ENCODE data around the gene HS2ST1. TPM values are rescaled to one million over a fixed set of nuclear protein-coding genes. Genes with fewer than 3 reads are reported as not detected.

The HS2ST1 gene
- total RNA-seq, 1 experiment from 2014 or later = 57.2 TPM

DNA sequence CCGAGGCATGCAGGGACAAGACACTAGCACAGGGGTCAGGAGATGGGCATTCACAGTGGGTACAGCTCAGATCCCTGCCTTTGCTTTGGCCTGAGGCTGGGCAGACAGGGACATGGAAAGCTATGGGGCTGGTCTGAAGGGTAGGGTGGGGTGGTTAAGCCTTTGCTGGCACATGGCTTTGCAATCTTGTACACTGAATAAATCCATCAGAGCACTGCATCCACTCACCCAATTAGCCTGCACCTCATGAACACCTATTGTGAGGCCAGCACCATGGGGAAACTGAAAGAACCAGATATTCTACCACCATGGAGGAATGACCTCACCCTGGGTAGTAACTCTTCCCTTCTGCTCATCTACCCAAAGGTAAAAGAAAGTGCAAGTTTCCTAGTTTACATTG lies 214.6 kb downstream of the HS2ST1 start:
- no TSS peak for BruUV-seq (replicated peaks)
- Histone ChIP-seq H3K9me3 (no peaks in the 10 kb centered on the region), H3K4me3 (ENCODE audit: low read depth, low read length) (no peak overlapping the region), H3K36me3 (ENCODE audit: control insufficient read depth, insufficient read depth, low read length) (no peaks in the 10 kb centered on the region), H3K4me1 (no peaks in the 10 kb centered on the region), H3K27me3 (replicated peaks; ENCODE audit: control insufficient read depth, insufficient read depth, low read length) (no peaks in the 10 kb centered on the region)
- TF ChIP-seq, protein P1, sequence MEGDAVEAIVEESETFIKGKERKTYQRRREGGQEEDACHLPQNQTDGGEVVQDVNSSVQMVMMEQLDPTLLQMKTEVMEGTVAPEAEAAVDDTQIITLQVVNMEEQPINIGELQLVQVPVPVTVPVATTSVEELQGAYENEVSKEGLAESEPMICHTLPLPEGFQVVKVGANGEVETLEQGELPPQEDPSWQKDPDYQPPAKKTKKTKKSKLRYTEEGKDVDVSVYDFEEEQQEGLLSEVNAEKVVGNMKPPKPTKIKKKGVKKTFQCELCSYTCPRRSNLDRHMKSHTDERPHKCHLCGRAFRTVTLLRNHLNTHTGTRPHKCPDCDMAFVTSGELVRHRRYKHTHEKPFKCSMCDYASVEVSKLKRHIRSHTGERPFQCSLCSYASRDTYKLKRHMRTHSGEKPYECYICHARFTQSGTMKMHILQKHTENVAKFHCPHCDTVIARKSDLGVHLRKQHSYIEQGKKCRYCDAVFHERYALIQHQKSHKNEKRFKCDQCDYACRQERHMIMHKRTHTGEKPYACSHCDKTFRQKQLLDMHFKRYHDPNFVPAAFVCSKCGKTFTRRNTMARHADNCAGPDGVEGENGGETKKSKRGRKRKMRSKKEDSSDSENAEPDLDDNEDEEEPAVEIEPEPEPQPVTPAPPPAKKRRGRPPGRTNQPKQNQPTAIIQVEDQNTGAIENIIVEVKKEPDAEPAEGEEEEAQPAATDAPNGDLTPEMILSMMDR (IDR thresholded peaks at IDR 0.05; ENCODE audit: insufficient read depth in 1 of 2, low read depth in 1 of 2, low read length in 1 of 2, severe bottlenecking in 1 of 2, unreplicated experiment in 1 of 2) = no peak
- intact Hi-C loops (cut with micrococcal nuclease; ENCODE audit: unreplicated experiment) = no loop called here
- Mint-ChIP-seq H3K4me3 (ENCODE audit: unreplicated experiment) (no peak overlapping the region), H3K27me3 (ENCODE audit: insufficient read depth, unreplicated experiment) (no peaks in the 10 kb centered on the region), H3K36me3 (ENCODE audit: insufficient read depth, unreplicated experiment) (no peaks in the 10 kb centered on the region), H3K4me1 (ENCODE audit: low read depth, unreplicated experiment) (no peaks in the 10 kb centered on the region), H3K27ac (ENCODE audit: unreplicated experiment) (no peak overlapping the region), H3K9me3 (ENCODE audit: unreplicated experiment) (no peaks in the 10 kb centered on the region)
- ChIA-PET POLR2A (no interaction called here), CTCF (interaction anchor here (0.8 kb wide), 1 partner anchor 31 kb away, joined by 3 read pairs; no protein-coding TSS in a partner anchor)
- DNase-seq = no peak

DNA sequence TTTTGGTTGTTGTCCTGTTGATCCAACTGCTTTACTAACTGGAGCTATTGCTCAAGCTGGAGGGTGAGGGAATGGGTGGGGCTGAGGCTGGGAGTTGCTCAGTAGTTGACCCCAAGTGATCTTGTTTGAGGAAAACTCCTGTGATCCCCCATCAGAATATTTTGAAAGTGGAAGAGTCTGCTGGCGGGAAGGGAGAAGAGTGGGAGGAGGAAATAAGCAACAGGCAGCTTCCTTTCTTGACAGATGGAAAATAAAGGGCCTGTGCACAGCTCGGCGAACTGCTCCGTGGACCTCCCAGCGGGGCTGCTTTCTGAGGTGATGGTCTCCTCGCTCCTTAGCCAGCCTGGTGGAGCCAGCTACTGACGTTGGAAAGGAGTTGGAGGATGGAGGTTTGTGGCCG lies 215.2 kb downstream of the HS2ST1 start:
- H3K27me3 Mint-ChIP-seq (ENCODE audit: insufficient read depth, unreplicated experiment) = no peaks in the 10 kb centered on the region
- no peaks in the 10 kb centered on the region for H3K27me3 ChIP-seq (replicated peaks; ENCODE audit: control insufficient read depth, insufficient read depth, low read length)
- no peaks in the 10 kb centered on the region for H3K9me3 Mint-ChIP-seq (ENCODE audit: unreplicated experiment)
- no peaks in the 10 kb centered on the region for H3K9me3 ChIP-seq
- TF ChIP-seq, protein P1 (IDR thresholded peaks at IDR 0.05; ENCODE audit: insufficient read depth in 1 of 2, low read depth in 1 of 2, low read length in 1 of 2, severe bottlenecking in 1 of 2, unreplicated experiment in 1 of 2) = no peak
- no peak overlapping the region for H3K4me3 Mint-ChIP-seq (ENCODE audit: unreplicated experiment)
- BruUV-seq (replicated peaks) = no TSS peak
- H3K4me1 Mint-ChIP-seq (ENCODE audit: low read depth, unreplicated experiment) = no peaks in the 10 kb centered on the region
- ChIA-PET POLR2A (no interaction called here), CTCF (no interaction called here)
- H3K4me3 ChIP-seq (ENCODE audit: low read depth, low read length) = no peak overlapping the region
- H3K4me1 ChIP-seq = no peaks in the 10 kb centered on the region
- intact Hi-C loops (cut with micrococcal nuclease; ENCODE audit: unreplicated experiment) = loop anchor here (2.0 kb wide), 1 partner anchor 161 kb away; no protein-coding TSS in a partner anchor
- H3K27ac Mint-ChIP-seq (ENCODE audit: unreplicated experiment) = no peak overlapping the region
- no peaks in the 10 kb centered on the region for H3K36me3 ChIP-seq (ENCODE audit: control insufficient read depth, insufficient read depth, low read length)
- no peaks in the 10 kb centered on the region for H3K36me3 Mint-ChIP-seq (ENCODE audit: insufficient read depth, unreplicated experiment)
- DNase-seq = no peak

DNA sequence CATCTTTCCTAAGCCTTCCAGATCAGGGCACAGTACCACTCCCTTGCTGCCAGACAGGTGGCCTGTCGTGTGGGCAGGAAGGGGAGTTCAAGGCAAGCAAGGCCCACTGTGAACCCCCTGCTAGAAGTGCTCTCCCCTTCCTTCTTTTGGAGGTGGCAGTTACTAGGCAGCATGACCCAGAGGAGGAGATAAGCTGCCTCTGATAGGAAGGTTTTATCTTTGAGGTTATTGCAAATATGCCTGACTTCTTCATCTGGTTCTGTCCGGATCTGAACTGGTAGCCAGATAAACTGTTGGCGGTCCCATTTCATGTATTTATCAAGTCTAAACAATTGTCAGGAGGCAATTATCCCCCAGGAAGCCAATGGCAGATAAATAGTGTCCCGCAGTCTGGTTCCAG lies 216.0 kb downstream of the HS2ST1 start:
- H3K27me3 ChIP-seq (replicated peaks; ENCODE audit: control insufficient read depth, insufficient read depth, low read length) = no peaks in the 10 kb centered on the region
- no peaks in the 10 kb centered on the region for H3K36me3 ChIP-seq (ENCODE audit: control insufficient read depth, insufficient read depth, low read length)
- H3K36me3 Mint-ChIP-seq (ENCODE audit: insufficient read depth, unreplicated experiment) = no peaks in the 10 kb centered on the region
- CTCF ChIA-PET = no interaction called here
- intact Hi-C loops (cut with micrococcal nuclease; ENCODE audit: unreplicated experiment) = loop anchor here (2.0 kb wide), 1 partner anchor 160 kb away; no protein-coding TSS in a partner anchor
- H3K27me3 Mint-ChIP-seq (ENCODE audit: insufficient read depth, unreplicated experiment) = no peaks in the 10 kb centered on the region
- no TSS peak for BruUV-seq (replicated peaks)
- no peaks in the 10 kb centered on the region for H3K9me3 Mint-ChIP-seq (ENCODE audit: unreplicated experiment)
- H3K9me3 ChIP-seq = no peaks in the 10 kb centered on the region
- POLR2A ChIA-PET = no interaction called here
- no peak overlapping the region for H3K4me3 Mint-ChIP-seq (ENCODE audit: unreplicated experiment)
- H3K4me3 ChIP-seq (ENCODE audit: low read depth, low read length) = no peak overlapping the region
- no peaks in the 10 kb centered on the region for H3K4me1 Mint-ChIP-seq (ENCODE audit: low read depth, unreplicated experiment)
- H3K27ac Mint-ChIP-seq (ENCODE audit: unreplicated experiment) = no peak overlapping the region
- H3K4me1 ChIP-seq = no peaks in the 10 kb centered on the region
- TF ChIP-seq, protein P1 (IDR thresholded peaks at IDR 0.05; ENCODE audit: insufficient read depth in 1 of 2, low read depth in 1 of 2, low read length in 1 of 2, severe bottlenecking in 1 of 2, unreplicated experiment in 1 of 2) = no peak
- no peak for DNase-seq

Measured in Caco-2 (cell line).